Pancreas (tissue), 10 donors: ENCODE data around the gene CRIM1. TPM values are rescaled to one million over a fixed set of nuclear protein-coding genes. Genes with fewer than 3 reads are reported as not detected.

Experiments used
- ATAC-seq, 4 donors: fragments of 200-7000 bp; cut with Tn5 transposase; one replicate each; pipeline versions ENCODE4 v1.8.0 to v1.9.1; 2020; ENCODE audit warnings: mild to moderate bottlenecking in 4 of 4, moderate library complexity in 4 of 4
- DNase-seq, 6 donors: peaks; one replicate each; pipeline ENCODE4 v3.0.0-alpha.2; 2020
- FAIRE-seq: peaks from 2 replicates; lab custom pipeline; 2012; peaks lifted over from hg19 to GRCh38; lab: Jason Lieb, UNC
- H3K27ac ChIP-seq, 4 donors: fragments of 200-600 bp; sonication (generic); 1 replicate in 3 of 4; 2 replicates in 1 of 4; pipeline versions ENCODE4 v1.5.0 to v1.8.0; 2020
- H3K27me3 ChIP-seq, 4 donors: fragments of 200-600 bp; one replicate each; pipeline ENCODE4 v1.8.0; 2021
- H3K36me3 ChIP-seq, 3 donors: fragments of 200-600 bp; sonication (generic) in 1 of 3; one replicate each; pipeline versions ENCODE4 v1.5.0 to v1.8.0; 2020 to 2021
- H3K4me1 ChIP-seq, 3 donors: fragments of 200-600 bp; one replicate each; pipeline ENCODE4 v1.8.0; 2021
- H3K4me3 ChIP-seq, 4 donors: fragments of 200-600 bp; sonication (generic) in 2 of 4; one replicate each; pipeline versions ENCODE4 v1.5.0 to v1.8.0; 2020 to 2021
- H3K9me3 ChIP-seq, 4 donors: fragments of 200-600 bp; one replicate each; pipeline ENCODE4 v1.8.0; 2021
- CTCF ChIP-seq, 4 donors: fragments of 200-600 bp; sonication (generic) in 3 of 4; IDR thresholded peaks; one replicate each; pipeline versions ENCODE4 v1.5.0 to v1.8.0; 2021; ENCODE audit warnings: antibody characterized with exemption in 4 of 4
- WGBS, 2 donors: extraction: QIAGEN DNeasy Blood & Tissue Kit; methylation state at CpG; one replicate each; pipeline ENCODE4 v1.1.7; 2013; 5-methylcytosine and 5-hydroxymethylcytosine counted together
- intact Hi-C, 3 donors: fragments of 100-400 bp; cut with DNase I; formaldehyde crosslinking; loops; one replicate each; pipeline versions ENCODE4 v1.11.1 to v1.14.2; 2022
- polyA plus RNA-seq, 2 donors: library from polyadenylated mRNA; stranded (reverse); fragments of 200-250 nt; gene quantifications; one replicate each; pipeline ENCODE4 v1.2.3, GENCODE V29; 2013
- total RNA-seq, 6 donors: library from RNA; stranded (reverse); fragmentation: NEBNext Ultra II Directional in 4 of 6; extraction: Animal tissue kit (Norgen Biotek cat#: 25700) in 4 of 6; gene quantifications; one replicate each; pipeline versions ENCODE4 v1.2.1 to v1.2.4, GENCODE V29; 2021 to 2023
- donor health status: healthy with polysubstance abuse.
- donor health status: DM: no; HTN: no; CAD: no; lungs with moderate emphysema.
- donor health status: DM: no; HTN: no; CAD: no.
- donor health status: control.
- donor health status: control.
- donor health status: Bipolar disorder and iron deficiency.
- donor health status: DM: yes; HTN: yes; CAD: no.
- donor health status: DM: no; HTN: no; CAD: no.
- donor health status: DM: no; HTN: no; CAD: no.
- donor health status: DM: yes; HTN: yes; CAD: no.

CRIM1 gene
- total and polyA plus RNA-seq, 8 donors = 5.2 to 29.1 (median 20.2) TPM

GRCh38 chr2:36565712-36566111 is 210.1 kb downstream of the CRIM1 start:
- no peaks in the 10 kb centered on the region for H3K27me3 ChIP-seq
- WGBS, 2 donors = 95 to 96% methylated on average over 4 of the region's 4 CpGs
- H3K9me3 ChIP-seq = no peaks in the 10 kb centered on the region
- no peak overlapping the region for H3K27ac ChIP-seq
- DNase-seq (no peak), ATAC-seq (no peak), FAIRE-seq (no peak)
- H3K4me3 ChIP-seq = no peak overlapping the region
- peaks cover 0 to 9% (median 0%) of the 10 kb centered on the region in 3 donors for H3K4me1 ChIP-seq
- intact Hi-C loops = no loop called here
- no peak for TF ChIP-seq CTCF (IDR thresholded peaks at IDR 0.05)
- H3K36me3 ChIP-seq = no peaks in the 10 kb centered on the region

GRCh38 chr2:36566887-36567286 is 211.3 kb downstream of the CRIM1 start:
- no peak for TF ChIP-seq CTCF (IDR thresholded peaks at IDR 0.05)
- H3K4me1 ChIP-seq = peaks cover 0 to 9% (median 0%) of the 10 kb centered on the region in 3 donors
- WGBS, 2 donors = 93 to 95% methylated on average over 4 of the region's 4 CpGs
- no peak overlapping the region for H3K4me3 ChIP-seq
- no peaks in the 10 kb centered on the region for H3K27me3 ChIP-seq
- intact Hi-C loops = no loop called here
- H3K36me3 ChIP-seq = no peaks in the 10 kb centered on the region
- FAIRE-seq (no peak), DNase-seq (no peak), ATAC-seq (no peak)
- no peak overlapping the region for H3K27ac ChIP-seq
- no peaks in the 10 kb centered on the region for H3K9me3 ChIP-seq

- TF ChIP-seq CTCF (IDR thresholded peaks at IDR 0.05) = no peak
- H3K4me1 ChIP-seq = peaks cover 0 to 5% (median 0%) of the 10 kb centered on the region in 3 donors
- H3K9me3 ChIP-seq = no peaks in the 10 kb centered on the region
- H3K36me3 ChIP-seq = no peaks in the 10 kb centered on the region
- 90 to 91% methylated on average over 6 of the region's 6 CpGs for WGBS, 2 donors
- H3K27ac ChIP-seq = peak overlapping the region in 2 of 4 donors; percentile 45 to 53
- no peak for ATAC-seq
- no peaks in the 10 kb centered on the region for H3K27me3 ChIP-seq
- intact Hi-C loops = no loop called here
- no peak for FAIRE-seq
- no peak for DNase-seq
- no peak overlapping the region for H3K4me3 ChIP-seq
Observed at GRCh38 chr2:36567711-36568408, 212.3 kb downstream of the CRIM1 start.

GRCh38 chr2:36568516-36569246 is 213.1 kb downstream of the CRIM1 start:
- Histone ChIP-seq H3K9me3 (no peaks in the 10 kb centered on the region), H3K27me3 (no peaks in the 10 kb centered on the region), H3K4me3 (no peak overlapping the region), H3K27ac (peak overlapping the region in 2 of 4 donors; percentile 45 to 53), H3K4me1 (peaks cover 0 to 5% (median 0%) of the 10 kb centered on the region in 3 donors), H3K36me3 (no peaks in the 10 kb centered on the region)
- ATAC-seq (peak in 2 of 4 donors; percentile 37 to 46), DNase-seq (no peak), FAIRE-seq (no peak)
- TF ChIP-seq CTCF (IDR thresholded peaks at IDR 0.05) = no peak
- intact Hi-C loops = no loop called here
- 54 to 66% methylated on average over 6 of the region's 6 CpGs for WGBS, 2 donors
